Effector memory CD8-positive, alpha-beta T cell (primary cell): ENCODE measurements around the gene IRAK4.
A peak's percentile ranks its signal among the peaks of the same experiment; 100 is the strongest.

Experiments used
- ATAC-seq: fragments of 150-1000 bp; cut with Tn5 transposase; replicated peaks from 2 replicates; pipeline ENCODE4 v1.10.0; 2021; ENCODE audit warnings: mild to moderate bottlenecking, moderate library complexity
- DNase-seq, 3 experiments: peaks; one replicate each; pipeline ENCODE4 v3.0.0; 2021
- H3K27ac Mint-ChIP-seq, 2 donors: one replicate each; pipeline ENCODE4 v1.8.0; 2022; ENCODE audit warnings: mild to moderate bottlenecking in 2 of 2, mixed read lengths in 2 of 2, moderate library complexity in 2 of 2
- H3K27me3 Mint-ChIP-seq, 2 donors: one replicate each; pipeline ENCODE4 v1.8.0; 2022; ENCODE audit warnings: mixed read lengths in 2 of 2
- H3K36me3 Mint-ChIP-seq: one replicate; pipeline ENCODE4 v1.8.0; 2022; ENCODE audit warnings: mild to moderate bottlenecking, moderate library complexity, mixed read lengths; ENCODE audit not compliant: insufficient read depth
- H3K4me1 Mint-ChIP-seq, 2 donors: one replicate each; pipeline ENCODE4 v1.8.0; 2022; ENCODE audit warnings: low read depth in 2 of 2, mixed read lengths in 2 of 2
- H3K4me3 Mint-ChIP-seq, 2 donors: one replicate each; pipeline ENCODE4 v1.8.0; 2022; ENCODE audit warnings: mild to moderate bottlenecking in 2 of 2, mixed read lengths in 2 of 2, moderate library complexity in 2 of 2
- H3K9me3 Mint-ChIP-seq, 2 donors: one replicate each; pipeline ENCODE4 v1.8.0; 2022; ENCODE audit warnings: mixed read lengths in 2 of 2

Gene IRAK4

GRCh38 chr12:43832463-43833168 lies 73.9 kb downstream of the IRAK4 start:
- Mint-ChIP-seq H3K36me3 (peaks cover 8% of the 10 kb centered on the region), H3K4me1 (peaks cover 20 to 25% of the 10 kb centered on the region in 2 donors), H3K27ac (peak overlapping the region in 1 of 2 donors; percentile 63), H3K4me3 (peak overlapping the region; percentile 18 to 42), H3K27me3 (no peaks in the 10 kb centered on the region), H3K9me3 (no peaks in the 10 kb centered on the region)
- ATAC-seq, result peak; percentile 50
- DNase-seq, result peak in 1 of 3 experiments; percentile 8

GRCh38 chr12:43835264-43835655 lies 76.5 kb downstream of the IRAK4 start:
- peak overlapping the region; percentile 78 to 92 for H3K27ac Mint-ChIP-seq
- DNase-seq (no peak), ATAC-seq (no peak)
- H3K36me3 Mint-ChIP-seq, result peaks cover 8% of the 10 kb centered on the region
- H3K4me1 Mint-ChIP-seq, result peaks cover 27 to 30% of the 10 kb centered on the region in 2 donors
- no peaks in the 10 kb centered on the region for H3K9me3 Mint-ChIP-seq
- peak overlapping the region; percentile 70 to 84 for H3K4me3 Mint-ChIP-seq
- H3K27me3 Mint-ChIP-seq, result no peaks in the 10 kb centered on the region

- peak within 1 kb of the TSS; percentile 70 to 84 for H3K4me3 Mint-ChIP-seq
- H3K4me1 Mint-ChIP-seq, result peaks cover 27 to 30% of the 10 kb centered on the region in 2 donors
- H3K36me3 Mint-ChIP-seq, result peaks cover 8% of the 10 kb centered on the region
- H3K27ac Mint-ChIP-seq, result peak within 1 kb of the TSS; percentile 78 to 92
- ATAC-seq (peak; percentile 69), DNase-seq (peak; percentile 50 to 62 (median 52))
- no peaks in the 10 kb centered on the region for H3K9me3 Mint-ChIP-seq
- no peaks in the 10 kb centered on the region for H3K27me3 Mint-ChIP-seq
Measured at GRCh38 chr12:43835656-43836474, 77.1 kb downstream of the IRAK4 start, which contains the start of gene TMEM117. TMEM117 (plus strand) TSS chr12:43836081.

- ATAC-seq, result no peak
Measured at GRCh38 chr12:43836475-43836989, 77.8 kb downstream of the IRAK4 start.

More at GRCh38 chr12:43836475-43836989, 77.8 kb downstream of the IRAK4 start:
- Mint-ChIP-seq H3K9me3 (no peaks in the 10 kb centered on the region), H3K4me3 (peak overlapping the region; percentile 70 to 84), H3K27ac (peak overlapping the region; percentile 26 to 85), H3K4me1 (peaks cover 27 to 30% of the 10 kb centered on the region in 2 donors), H3K27me3 (no peaks in the 10 kb centered on the region), H3K36me3 (peaks cover 8% of the 10 kb centered on the region)
- DNase-seq, result no peak
